BJ (cell line): ENCODE measurements around the gene CCT3. TPM values are rescaled to one million over a fixed set of nuclear protein-coding genes. Genes with fewer than 3 reads are reported as not detected.
A peak's percentile ranks its signal among the peaks of the same experiment; 100 is the strongest.

Experiments used
- CTCF ChIA-PET: fragments of 350-600 bp; formaldehyde crosslinking; extraction: SDS; loops from one replicate; lab custom pipeline; 2021; ENCODE audit warnings: antibody characterized with exemption, inconsistent platforms; lab: Yijun Ruan, JAX
- POLR2A ChIA-PET: fragments of 300-600 bp; sonication (Branson Sonifier 250); formaldehyde crosslinking; extraction: SDS; loops from one replicate; lab custom pipeline; 2021; ENCODE audit warnings: antibody characterized with exemption; lab: Charles Lee
- DNase-seq: peaks from one replicate; pipeline ENCODE4 v3.0.0-alpha.2; 2011; ENCODE audit warnings: low read depth
- H3K27me3 ChIP-seq: 2 replicates; pipeline ENCODE4 v1.6.0; 2011; ENCODE audit warnings: low read length; ENCODE audit not compliant: control insufficient read depth, insufficient read depth
- H3K36me3 ChIP-seq: 2 replicates; pipeline ENCODE4 v1.5.1; 2011; ENCODE audit warnings: low read length; ENCODE audit not compliant: control insufficient read depth, insufficient read depth
- H3K4me3 ChIP-seq: 2 replicates; pipeline ENCODE4 v1.5.1; 2011; ENCODE audit warnings: low read depth, mild to moderate bottlenecking, control low read depth, low read length
- polyA plus RNA-seq: library from polyadenylated mRNA; depleted of rRNA; stranded (reverse); fragments of >200 nt; gene quantifications from 2 replicates; pipeline ENCODE4 v1.2.3, GENCODE V29; 2011
- TF ChIP-seq, protein P1 (sequence below): IDR thresholded peaks from 2 replicates; pipeline ENCODE4 v1.5.1; 2011; ENCODE audit warnings: low read depth, mild to moderate bottlenecking, control low read depth, inconsistent platforms, low read length, moderate library complexity; ENCODE audit not compliant: insufficient read depth

The CCT3 gene
- polyA plus RNA-seq, 1 experiment = 275 TPM

DNA sequence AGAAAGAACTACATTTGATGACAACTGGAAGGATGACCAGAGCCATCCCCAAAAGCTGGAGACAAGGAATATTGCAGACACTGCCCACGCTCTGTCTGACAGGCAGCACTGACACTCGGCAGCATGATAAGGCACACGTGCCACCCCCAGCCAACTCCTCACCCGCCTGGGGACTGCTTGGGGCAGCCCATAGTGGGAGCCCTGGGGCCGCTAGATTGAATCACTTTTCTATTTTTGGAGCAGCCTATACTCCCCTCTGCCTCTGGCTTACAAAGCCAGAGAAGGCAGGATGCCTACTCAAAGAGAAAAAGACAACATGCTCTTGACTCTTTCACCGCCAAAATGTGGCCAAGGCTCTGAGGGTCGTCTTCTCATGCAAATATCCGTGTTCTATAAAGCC lies 56.8 kb downstream of the CCT3 start:
- TF ChIP-seq, protein P1, sequence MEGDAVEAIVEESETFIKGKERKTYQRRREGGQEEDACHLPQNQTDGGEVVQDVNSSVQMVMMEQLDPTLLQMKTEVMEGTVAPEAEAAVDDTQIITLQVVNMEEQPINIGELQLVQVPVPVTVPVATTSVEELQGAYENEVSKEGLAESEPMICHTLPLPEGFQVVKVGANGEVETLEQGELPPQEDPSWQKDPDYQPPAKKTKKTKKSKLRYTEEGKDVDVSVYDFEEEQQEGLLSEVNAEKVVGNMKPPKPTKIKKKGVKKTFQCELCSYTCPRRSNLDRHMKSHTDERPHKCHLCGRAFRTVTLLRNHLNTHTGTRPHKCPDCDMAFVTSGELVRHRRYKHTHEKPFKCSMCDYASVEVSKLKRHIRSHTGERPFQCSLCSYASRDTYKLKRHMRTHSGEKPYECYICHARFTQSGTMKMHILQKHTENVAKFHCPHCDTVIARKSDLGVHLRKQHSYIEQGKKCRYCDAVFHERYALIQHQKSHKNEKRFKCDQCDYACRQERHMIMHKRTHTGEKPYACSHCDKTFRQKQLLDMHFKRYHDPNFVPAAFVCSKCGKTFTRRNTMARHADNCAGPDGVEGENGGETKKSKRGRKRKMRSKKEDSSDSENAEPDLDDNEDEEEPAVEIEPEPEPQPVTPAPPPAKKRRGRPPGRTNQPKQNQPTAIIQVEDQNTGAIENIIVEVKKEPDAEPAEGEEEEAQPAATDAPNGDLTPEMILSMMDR = peak; percentile 20; the same call in 1 of the 2 replicates
- Histone ChIP-seq H3K27me3 (no peaks in the 10 kb centered on the region), H3K4me3 (peak overlapping the region; percentile 90), H3K36me3 (peaks cover 6% of the 10 kb centered on the region)
- no peak for DNase-seq
- ChIA-PET CTCF (interaction anchor here (1.8 kb wide), 1 partner anchor 10 kb away, joined by 6 read pairs; no protein-coding TSS in a partner anchor), POLR2A (no interaction called here)

GRCh38 chr1:156279837-156280236 lies 58.3 kb downstream of the CCT3 start:
- H3K4me3 ChIP-seq = no peak overlapping the region
- no peaks in the 10 kb centered on the region for H3K27me3 ChIP-seq
- TF ChIP-seq, protein P1 = no peak
- ChIA-PET POLR2A (no interaction called here), CTCF (interaction anchor here (1.0 to 1.8 kb wide), 3 partner anchors 9 to 80 kb away, joined by 3 to 6 read pairs (median 6); no protein-coding TSS in a partner anchor)
- H3K36me3 ChIP-seq = peaks cover 9% of the 10 kb centered on the region
- DNase-seq = no peak

DNA sequence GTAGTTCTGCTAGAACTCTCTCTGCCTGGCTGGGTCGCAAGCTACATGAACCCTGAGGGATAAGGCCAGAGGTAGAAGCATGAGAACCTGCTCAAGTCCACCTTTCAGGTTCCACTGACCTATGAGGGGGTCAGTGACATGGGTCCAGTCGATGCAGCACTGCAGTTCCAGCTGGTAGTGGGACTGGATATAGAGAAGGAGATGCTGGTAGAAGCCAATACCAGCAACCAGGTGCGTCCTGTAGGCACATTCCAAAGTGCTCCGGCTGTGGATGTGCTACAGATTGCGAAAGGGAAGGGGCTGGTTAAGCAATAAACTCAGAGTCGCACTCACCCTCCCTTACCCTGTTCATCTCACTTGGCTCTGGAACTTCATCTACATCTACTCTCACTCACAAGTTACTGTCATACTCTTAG lies 61.1 kb downstream of the CCT3 start:
- Histone ChIP-seq H3K4me3 (no peak overlapping the region), H3K36me3 (peaks cover 22% of the 10 kb centered on the region), H3K27me3 (no peaks in the 10 kb centered on the region)
- TF ChIP-seq, protein P1 = no peak
- POLR2A ChIA-PET = no interaction called here
- CTCF ChIA-PET = no interaction called here
- no peak for DNase-seq

GRCh38 chr1:156276532-156276931 lies 61.6 kb downstream of the CCT3 start:
- no peak overlapping the region for H3K4me3 ChIP-seq
- CTCF ChIA-PET = interaction anchor here (1.3 kb wide), 1 partner anchor 43 kb away, joined by 3 read pairs; no protein-coding TSS in a partner anchor
- H3K27me3 ChIP-seq = no peaks in the 10 kb centered on the region
- DNase-seq = no peak
- POLR2A ChIA-PET = no interaction called here
- TF ChIP-seq, protein P1 = no peak
- peaks cover 22% of the 10 kb centered on the region for H3K36me3 ChIP-seq

GRCh38 chr1:156270314-156270713 lies 67.8 kb downstream of the CCT3 start:
- H3K4me3 ChIP-seq = no peak overlapping the region
- DNase-seq = no peak
- ChIA-PET CTCF (interaction anchor here (1.2 kb wide), 1 partner anchor 10 kb away, joined by 6 read pairs; no protein-coding TSS in a partner anchor), POLR2A (no interaction called here)
- no peaks in the 10 kb centered on the region for H3K27me3 ChIP-seq
- TF ChIP-seq, protein P1 = no peak
- H3K36me3 ChIP-seq = peaks cover 39% of the 10 kb centered on the region
